ENCODE measurements around the gene FAM234B.

- TF ChIP-seq POLR2A (IDR thresholded peaks at IDR 0.05) = no peak
- TF ChIP-seq CTCF (IDR thresholded peaks at IDR 0.05) = no peak
- no peak for TF ChIP-seq POLR2AphosphoS5 (IDR thresholded peaks at IDR 0.05)
Measured at GRCh38 chr12:13062669-13063068, 18.5 kb downstream of the FAM234B start.
